ENCODE data around the gene MRNIP. TPM values are rescaled to one million over a fixed set of nuclear protein-coding genes. Genes with fewer than 3 reads are reported as not detected.

Gene MRNIP
- total and polyA plus RNA-seq, 3 experiments from 2014 or later, result 17.7 to 27.2 (median 23.9) TPM

DNA sequence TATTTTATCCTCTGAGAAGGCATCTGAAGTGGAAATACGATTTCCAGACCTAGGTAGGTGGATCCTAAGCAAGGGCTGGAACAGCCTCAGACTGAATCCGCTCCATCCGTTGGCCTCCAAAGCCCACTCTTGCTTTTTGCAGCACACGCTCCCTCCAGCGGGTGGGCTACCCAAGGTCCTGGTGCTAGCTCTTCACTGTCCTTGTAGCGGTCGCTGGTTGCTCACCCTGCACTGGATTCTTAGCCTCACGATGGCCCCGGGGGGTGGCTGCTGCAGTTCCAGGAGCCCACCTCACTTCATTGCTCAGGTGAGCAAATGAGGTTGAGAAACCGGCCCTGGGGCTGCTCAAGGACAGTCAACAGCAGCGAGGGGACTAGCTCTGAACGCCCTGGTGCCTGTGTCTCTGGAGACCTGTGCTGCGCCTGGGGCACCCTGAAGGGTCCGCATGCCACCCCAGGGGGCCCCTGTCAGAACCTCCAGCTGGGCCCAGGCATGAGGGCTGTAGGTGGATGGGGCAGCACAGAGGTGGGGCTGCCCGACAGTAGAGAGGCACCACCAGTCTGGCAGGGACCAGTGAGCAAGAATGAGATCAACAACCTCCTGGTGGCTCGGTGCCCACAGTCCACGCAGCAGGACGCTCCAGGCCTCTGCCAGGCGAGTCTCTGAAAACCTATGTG, 56.3 kb downstream of the MRNIP start:
- Histone ChIP-seq H3K4me1 (ENCODE audit: insufficient read depth, low read length) (peaks cover 33% of the 10 kb centered on the region), H3K4me3 (ENCODE audit: low read length) (no peak overlapping the region), H3K27me3 (ENCODE audit: insufficient read depth, low read length, poor library complexity, severe bottlenecking) (no peaks in the 10 kb centered on the region), H3K9me3 (ENCODE audit: low read length) (no peaks in the 10 kb centered on the region), H3K36me3 (ENCODE audit: insufficient read depth, low read length) (peaks cover 9% of the 10 kb centered on the region), H3K27ac (ENCODE audit: low read depth, low read length) (no peak overlapping the region)
- Mint-ChIP-seq H3K4me1 (peaks cover 27 to 34% (median 28%) of the 10 kb centered on the region in 3 donors), H3K36me3 (peaks cover 3 to 33% (median 5%) of the 10 kb centered on the region in 3 donors), H3K9me3 (peaks cover 0 to 4% (median 0%) of the 10 kb centered on the region in 5 donors), H3K27ac (peak overlapping the region in 2 of 8 donors; percentile 45 to 51), H3K4me3 (peak overlapping the region in 2 of 7 donors; percentile 52 to 81), H3K27me3 (no peaks in the 10 kb centered on the region)
- POLR2A ChIA-PET, result interaction anchor here (0.9 to 1.2 kb wide), 4 partner anchors 17 to 102 kb away, joined by 3 to 5 read pairs (median 4); partner anchors contain the start of gene MAML1
- CTCF ChIA-PET, result interaction anchor here (0.6 to 2.5 kb wide), 24 partner anchors 9 to 267 kb away, joined by 3 to 37 read pairs (median 4); partner anchors contain the start of genes LTC4S, SQSTM1 and TBC1D9B
- DNase-seq, result no peak

GRCh38 chr5:179801304-179802206, 57.1 kb downstream of the MRNIP start:
- POLR2A ChIA-PET, result interaction anchor here (0.9 to 1.2 kb wide), 4 partner anchors 18 to 102 kb away, joined by 3 to 5 read pairs (median 4); partner anchors contain the start of gene MAML1

DNA sequence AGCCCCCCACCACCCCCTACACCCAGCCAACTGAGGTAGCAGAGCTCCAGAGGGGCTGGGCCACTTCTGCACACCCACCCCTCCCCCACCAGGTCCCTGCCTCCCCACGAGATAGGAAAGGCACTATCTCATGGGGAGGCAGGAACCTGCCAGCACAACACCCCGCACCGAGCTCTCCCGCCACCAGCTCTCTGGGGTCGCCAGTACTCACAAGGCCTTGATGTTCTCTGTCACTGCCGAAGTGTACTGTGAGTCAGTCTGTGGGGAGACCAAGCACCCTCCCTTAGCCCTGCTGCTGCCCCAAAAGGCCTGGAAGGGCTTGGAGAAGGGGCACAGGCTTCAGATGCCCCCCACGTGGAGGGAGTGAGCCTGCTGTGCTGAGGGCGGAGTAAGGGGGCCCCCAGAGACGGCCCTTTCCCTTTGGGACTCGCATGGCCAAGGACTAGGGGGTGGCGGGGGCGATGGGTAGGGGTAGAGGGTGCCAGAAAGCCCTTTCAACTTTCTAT, 57.9 kb downstream of the MRNIP start:
- H3K4me3 ChIP-seq (ENCODE audit: low read length), result no peak overlapping the region
- no peaks in the 10 kb centered on the region for H3K9me3 ChIP-seq (ENCODE audit: low read length)
- H3K9me3 Mint-ChIP-seq, result peaks cover 0 to 4% (median 0%) of the 10 kb centered on the region in 5 donors
- H3K27me3 ChIP-seq (ENCODE audit: insufficient read depth, low read length, poor library complexity, severe bottlenecking), result no peaks in the 10 kb centered on the region
- CTCF ChIA-PET, result interaction anchor here (0.6 to 2.2 kb wide), 2 partner anchors 19 to 51 kb away, joined by 3 to 21 read pairs; partner anchors contain the start of gene SQSTM1
- no peak overlapping the region for H3K27ac ChIP-seq (ENCODE audit: low read depth, low read length)
- peaks cover 3 to 39% (median 5%) of the 10 kb centered on the region in 3 donors for H3K36me3 Mint-ChIP-seq
- peaks cover 30 to 39% (median 34%) of the 10 kb centered on the region in 3 donors for H3K4me1 Mint-ChIP-seq
- H3K27me3 Mint-ChIP-seq, result no peaks in the 10 kb centered on the region
- peaks cover 9% of the 10 kb centered on the region for H3K36me3 ChIP-seq (ENCODE audit: insufficient read depth, low read length)
- H3K4me1 ChIP-seq (ENCODE audit: insufficient read depth, low read length), result peaks cover 39% of the 10 kb centered on the region
- no peak overlapping the region for H3K4me3 Mint-ChIP-seq
- POLR2A ChIA-PET, result no interaction called here
- no peak overlapping the region for H3K27ac Mint-ChIP-seq
- no peak for DNase-seq

More at GRCh38 chr5:179801304-179802206, 57.1 kb downstream of the MRNIP start:
- CTCF ChIA-PET, result interaction anchor here (0.6 to 2.5 kb wide), 24 partner anchors 8 to 268 kb away, joined by 3 to 37 read pairs (median 4); partner anchors contain the start of genes LTC4S, SQSTM1 and TBC1D9B
- Mint-ChIP-seq H3K36me3 (peaks cover 3 to 39% (median 5%) of the 10 kb centered on the region in 3 donors), H3K27ac (peak overlapping the region in 5 of 8 donors; percentile 45 to 79 (median 59)), H3K4me3 (peak overlapping the region in 3 of 7 donors; percentile 48 to 81 (median 53)), H3K27me3 (no peaks in the 10 kb centered on the region), H3K9me3 (peaks cover 0 to 4% (median 0%) of the 10 kb centered on the region in 5 donors), H3K4me1 (peaks cover 30 to 39% (median 34%) of the 10 kb centered on the region in 3 donors)
- Histone ChIP-seq H3K4me3 (ENCODE audit: low read length) (no peak overlapping the region), H3K27ac (ENCODE audit: low read depth, low read length) (no peak overlapping the region), H3K36me3 (ENCODE audit: insufficient read depth, low read length) (peaks cover 9% of the 10 kb centered on the region), H3K27me3 (ENCODE audit: insufficient read depth, low read length, poor library complexity, severe bottlenecking) (no peaks in the 10 kb centered on the region), H3K9me3 (ENCODE audit: low read length) (no peaks in the 10 kb centered on the region), H3K4me1 (ENCODE audit: insufficient read depth, low read length) (peaks cover 36% of the 10 kb centered on the region)
- peak; percentile 63 to 85 (median 71) for DNase-seq

DNA sequence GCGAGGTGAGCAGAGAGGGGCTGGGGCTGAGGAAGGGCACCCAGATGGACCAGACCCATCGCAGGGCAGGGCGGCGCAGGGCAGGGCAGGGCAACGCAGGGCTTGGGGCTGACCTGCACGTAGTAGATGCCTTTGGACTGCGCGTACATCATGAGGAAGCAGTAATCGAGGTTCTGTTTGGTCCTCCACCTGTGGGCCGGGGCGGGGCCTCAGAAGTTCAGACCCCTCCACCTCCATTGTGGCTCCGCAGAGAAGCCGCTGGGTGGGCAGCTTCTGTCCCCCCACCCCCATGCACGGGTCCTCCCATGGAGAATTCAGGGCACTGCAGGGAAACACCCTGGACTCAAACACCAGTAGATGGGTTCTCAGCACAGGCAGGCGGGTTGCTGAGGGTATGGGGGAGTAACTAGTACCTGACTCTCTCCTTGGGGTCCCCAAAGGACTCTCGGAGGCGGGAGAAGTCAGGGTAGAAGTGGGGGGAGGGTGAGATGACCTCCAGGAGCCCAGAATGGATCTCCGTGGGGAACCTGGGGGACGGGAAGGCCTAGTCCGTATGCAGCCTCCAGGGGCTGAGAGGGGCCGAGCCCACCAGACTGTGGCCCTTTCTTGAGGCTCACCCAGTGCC, 58.4 kb downstream of the MRNIP start:
- Histone ChIP-seq H3K4me1 (ENCODE audit: insufficient read depth, low read length) (peaks cover 38% of the 10 kb centered on the region), H3K27ac (ENCODE audit: low read depth, low read length) (no peak overlapping the region), H3K4me3 (ENCODE audit: low read length) (no peak overlapping the region), H3K36me3 (ENCODE audit: insufficient read depth, low read length) (peaks cover 9% of the 10 kb centered on the region), H3K27me3 (ENCODE audit: insufficient read depth, low read length, poor library complexity, severe bottlenecking) (no peaks in the 10 kb centered on the region), H3K9me3 (ENCODE audit: low read length) (no peaks in the 10 kb centered on the region)
- no peaks in the 10 kb centered on the region for H3K27me3 Mint-ChIP-seq
- H3K9me3 Mint-ChIP-seq, result peaks cover 0 to under 1% (median 0%) of the 10 kb centered on the region in 5 donors
- DNase-seq, result no peak
- POLR2A ChIA-PET, result no interaction called here
- CTCF ChIA-PET, result interaction anchor here (0.6 kb wide), 1 partner anchor 51 kb away, joined by 3 read pairs; no protein-coding TSS in a partner anchor
- H3K4me3 Mint-ChIP-seq, result peak overlapping the region in 1 of 7 donors; percentile 27
- peaks cover 28 to 39% (median 31%) of the 10 kb centered on the region in 3 donors for H3K4me1 Mint-ChIP-seq
- peaks cover 3 to 39% (median 5%) of the 10 kb centered on the region in 3 donors for H3K36me3 Mint-ChIP-seq
- no peak overlapping the region for H3K27ac Mint-ChIP-seq

GRCh38 chr5:179799644-179799973, 59.0 kb downstream of the MRNIP start:
- Histone ChIP-seq H3K4me3 (ENCODE audit: low read length) (no peak overlapping the region), H3K27me3 (ENCODE audit: insufficient read depth, low read length, poor library complexity, severe bottlenecking) (no peaks in the 10 kb centered on the region), H3K36me3 (ENCODE audit: insufficient read depth, low read length) (peaks cover 9% of the 10 kb centered on the region), H3K27ac (ENCODE audit: low read depth, low read length) (no peak overlapping the region), H3K4me1 (ENCODE audit: insufficient read depth, low read length) (peaks cover 38% of the 10 kb centered on the region), H3K9me3 (ENCODE audit: low read length) (no peaks in the 10 kb centered on the region)
- Mint-ChIP-seq H3K4me3 (peak overlapping the region in 1 of 7 donors; percentile 57), H3K27ac (peak overlapping the region in 1 of 8 donors; percentile 29), H3K27me3 (no peaks in the 10 kb centered on the region), H3K9me3 (no peaks in the 10 kb centered on the region), H3K36me3 (peaks cover 3 to 37% (median 5%) of the 10 kb centered on the region in 3 donors), H3K4me1 (peaks cover 26 to 39% (median 31%) of the 10 kb centered on the region in 3 donors)
- DNase-seq, result no peak
- ChIA-PET CTCF (no interaction called here), POLR2A (no interaction called here)

- peak in 1 of 5 donors; percentile 47 for DNase-seq
- POLR2A ChIA-PET, result no interaction called here
- Mint-ChIP-seq H3K36me3 (peaks cover 3 to 37% (median 5%) of the 10 kb centered on the region in 3 donors), H3K27me3 (no peaks in the 10 kb centered on the region), H3K4me1 (peaks cover 27 to 39% (median 31%) of the 10 kb centered on the region in 3 donors), H3K9me3 (no peaks in the 10 kb centered on the region), H3K4me3 (peak overlapping the region in 2 of 7 donors; percentile 19 to 57), H3K27ac (peak overlapping the region in 1 of 8 donors; percentile 29)
- CTCF ChIA-PET, result interaction anchor here (5.9 kb wide), 1 partner anchor 34 kb away, joined by 61 read pairs; no protein-coding TSS in a partner anchor
- Histone ChIP-seq H3K36me3 (ENCODE audit: insufficient read depth, low read length) (peaks cover 9% of the 10 kb centered on the region), H3K9me3 (ENCODE audit: low read length) (no peaks in the 10 kb centered on the region), H3K27ac (ENCODE audit: low read depth, low read length) (no peak overlapping the region), H3K4me3 (ENCODE audit: low read length) (no peak overlapping the region), H3K4me1 (ENCODE audit: insufficient read depth, low read length) (peaks cover 38% of the 10 kb centered on the region), H3K27me3 (ENCODE audit: insufficient read depth, low read length, poor library complexity, severe bottlenecking) (no peaks in the 10 kb centered on the region)
These were observed 59.6 kb downstream of the MRNIP start for GRCh38 chr5:179798771-179799643.

Measured in CD8-positive, alpha-beta memory T cell (primary cell).